Epithelial cell of esophagus (primary cell): ENCODE results near the gene AMZ1.

Experiments used
- DNase-seq: peaks from one replicate; pipeline ENCODE4 v3.0.0; 2010; ENCODE audit warnings: low read depth
- H3K4me3 ChIP-seq: 2 replicates; pipeline ENCODE4 v1.5.1; 2011; ENCODE audit warnings: mild to moderate bottlenecking, low read length, control low read depth
- CTCF ChIP-seq: IDR thresholded peaks from 2 replicates; pipeline ENCODE4 v1.5.1; 2011; ENCODE audit warnings: low read depth, mild to moderate bottlenecking, low read length, control low read depth, inconsistent platforms; ENCODE audit not compliant: insufficient read depth; ENCODE audit errors: missing control alignments

AMZ1 gene

DNA sequence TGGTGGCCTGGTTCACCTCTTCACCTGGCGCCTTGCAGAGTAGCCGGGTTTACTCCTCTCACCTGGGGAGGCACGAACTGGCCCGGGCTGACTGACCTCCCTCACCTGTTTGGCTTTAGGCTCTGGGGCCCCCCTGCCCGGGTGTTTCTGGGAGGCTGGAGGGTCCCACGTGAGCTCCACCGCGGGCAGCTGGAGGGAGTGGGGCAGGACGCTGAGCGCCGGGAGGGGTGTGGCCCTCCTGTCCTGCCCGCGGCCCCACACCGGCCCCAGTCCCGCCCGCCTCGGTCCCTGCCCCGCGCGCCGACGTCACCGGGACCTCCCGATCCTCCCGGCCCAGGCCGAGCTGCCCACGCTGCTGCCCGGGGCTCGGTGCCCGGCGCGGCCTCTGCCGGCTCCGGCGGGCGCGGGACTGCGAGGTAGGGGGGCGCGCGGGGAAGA is at the start of gene AMZ1:
TSS of gene AMZ1 (plus strand) at position 322 of the 438 bp plus-strand sequence. CDS start 12,250 bp downstream, outside the sequence.
- no peak within 1 kb of the TSS for H3K4me3 ChIP-seq
- TF ChIP-seq CTCF, result no peak
- no peak for DNase-seq

- DNase-seq, result no peak
- no peak overlapping the region for H3K4me3 ChIP-seq
- TF ChIP-seq CTCF, result no peak
Observed at GRCh38 chr7:2638224-2638991, 49.6 kb upstream of the AMZ1 start.

GRCh38 chr7:2639181-2639681 is 48.8 kb upstream of the AMZ1 start:
- TF ChIP-seq CTCF, result no peak
- H3K4me3 ChIP-seq, result no peak overlapping the region
- no peak for DNase-seq

GRCh38 chr7:2639695-2640481 is 48.1 kb upstream of the AMZ1 start:
- TF ChIP-seq CTCF, result no peak
- no peak overlapping the region for H3K4me3 ChIP-seq
- no peak for DNase-seq

GRCh38 chr7:2640482-2640830 is 47.5 kb upstream of the AMZ1 start:
- no peak overlapping the region for H3K4me3 ChIP-seq
- TF ChIP-seq CTCF, result no peak
- peak; percentile 23 for DNase-seq

DNA sequence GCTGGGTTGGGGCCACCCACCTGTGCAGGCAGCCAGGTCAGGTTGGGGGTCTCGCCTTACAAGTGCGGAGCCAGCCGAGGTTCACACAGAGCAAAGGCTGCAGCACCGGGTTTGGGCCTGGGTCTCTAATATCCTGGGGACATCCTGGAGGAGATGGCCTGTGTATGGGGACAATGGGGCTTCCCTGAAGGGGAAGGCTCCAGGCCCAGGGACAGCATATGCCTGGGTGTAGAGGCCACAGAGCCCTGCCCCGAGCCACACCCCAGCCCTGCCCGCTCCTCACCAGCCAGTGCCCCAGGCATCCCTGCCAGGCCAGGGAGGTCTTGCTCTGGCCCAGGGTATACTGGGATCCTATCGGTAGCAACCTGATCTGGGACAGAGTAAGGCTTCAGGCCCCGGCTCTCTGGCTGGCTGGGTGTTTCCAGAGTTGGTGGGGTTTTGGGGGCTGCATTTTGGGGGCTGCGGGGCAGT is 47.1 kb upstream of the AMZ1 start:
- no peak overlapping the region for H3K4me3 ChIP-seq
- DNase-seq, result no peak

More for the DNA sequence above, 47.1 kb upstream of the AMZ1 start:
- TF ChIP-seq CTCF, result no peak
